ENCODE results near the gene PGAP3.

GRCh38 chr17:39641883-39642282 is 46.0 kb downstream of the PGAP3 start:
- TF ChIP-seq, protein P1, sequence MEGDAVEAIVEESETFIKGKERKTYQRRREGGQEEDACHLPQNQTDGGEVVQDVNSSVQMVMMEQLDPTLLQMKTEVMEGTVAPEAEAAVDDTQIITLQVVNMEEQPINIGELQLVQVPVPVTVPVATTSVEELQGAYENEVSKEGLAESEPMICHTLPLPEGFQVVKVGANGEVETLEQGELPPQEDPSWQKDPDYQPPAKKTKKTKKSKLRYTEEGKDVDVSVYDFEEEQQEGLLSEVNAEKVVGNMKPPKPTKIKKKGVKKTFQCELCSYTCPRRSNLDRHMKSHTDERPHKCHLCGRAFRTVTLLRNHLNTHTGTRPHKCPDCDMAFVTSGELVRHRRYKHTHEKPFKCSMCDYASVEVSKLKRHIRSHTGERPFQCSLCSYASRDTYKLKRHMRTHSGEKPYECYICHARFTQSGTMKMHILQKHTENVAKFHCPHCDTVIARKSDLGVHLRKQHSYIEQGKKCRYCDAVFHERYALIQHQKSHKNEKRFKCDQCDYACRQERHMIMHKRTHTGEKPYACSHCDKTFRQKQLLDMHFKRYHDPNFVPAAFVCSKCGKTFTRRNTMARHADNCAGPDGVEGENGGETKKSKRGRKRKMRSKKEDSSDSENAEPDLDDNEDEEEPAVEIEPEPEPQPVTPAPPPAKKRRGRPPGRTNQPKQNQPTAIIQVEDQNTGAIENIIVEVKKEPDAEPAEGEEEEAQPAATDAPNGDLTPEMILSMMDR (IDR thresholded peaks at IDR 0.05) = no peak
- no peak for TF ChIP-seq POLR2A (IDR thresholded peaks at IDR 0.05)

All from vagina (tissue), 2 donors.